Measurements from ENCODE around the gene CCT5. TPM values are rescaled to one million over a fixed set of nuclear protein-coding genes. Genes with fewer than 3 reads are reported as not detected.

The CCT5 gene
- total RNA-seq, 1 experiment from 2014 or later, result 532 TPM

DNA sequence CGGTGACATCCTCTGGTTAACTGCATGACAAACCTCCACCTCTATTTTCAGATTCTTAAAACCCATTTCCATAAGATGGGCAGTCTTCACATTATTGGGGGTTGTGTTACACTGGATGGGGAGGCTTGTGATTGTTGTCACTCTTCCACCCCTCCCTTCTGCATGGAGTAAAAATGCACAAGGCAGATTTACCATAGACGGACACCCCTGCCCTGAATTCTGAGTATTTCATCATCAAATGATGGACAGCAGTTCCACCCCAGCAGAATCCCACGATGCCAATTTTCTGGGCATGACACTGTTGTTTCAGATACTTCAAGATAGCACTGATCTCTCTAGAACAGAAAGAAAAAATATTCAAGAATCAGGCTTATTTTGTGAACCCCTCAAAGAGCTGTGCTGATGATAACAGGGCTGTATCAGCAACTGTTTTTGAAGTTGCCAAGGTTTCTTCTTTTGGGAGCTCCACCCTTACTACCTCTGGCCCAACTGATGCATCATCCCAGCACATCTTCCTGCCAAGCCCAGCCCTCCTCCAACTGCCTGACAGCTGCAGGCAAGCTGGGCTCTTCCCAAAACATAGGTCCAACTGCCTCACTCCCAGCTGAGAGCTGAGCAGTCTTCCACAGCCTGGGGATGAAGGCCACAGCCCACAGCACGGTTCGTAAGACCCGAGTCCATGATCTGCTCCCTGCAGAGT, 36.2 kb downstream of the CCT5 start:
- DNase-seq, result no peak
- Histone ChIP-seq H4K20me1 (ENCODE audit: control insufficient read depth, insufficient read depth, insufficient read length) (no peaks in the 10 kb centered on the region), H3K9ac (ENCODE audit: extremely low read depth, insufficient read length, low read length) (no peak overlapping the region), H3K18ac (ENCODE audit: insufficient read length, low read depth, low read length) (no peak overlapping the region), H2BK15ac (ENCODE audit: low read depth, low read length) (no peak overlapping the region), H3K27me3 (ENCODE audit: insufficient read depth, low read length) (no peaks in the 10 kb centered on the region), H3K56ac (ENCODE audit: insufficient read length, low read depth, low read length) (no peak overlapping the region), H3K4me2 (ENCODE audit: insufficient read depth, insufficient read length, low read length) (no peak overlapping the region), H4K8ac (replicated peaks; ENCODE audit: insufficient read length, low read depth, low read length) (no peak overlapping the region), H2BK20ac (ENCODE audit: low read depth, low read length, poor library complexity, severe bottlenecking) (no peak overlapping the region), H4K5ac (ENCODE audit: insufficient read length, low read depth, low read length) (no peak overlapping the region), H2AFZ (ENCODE audit: low read length) (no peak overlapping the region), H3K79me2 (ENCODE audit: insufficient read depth, low read length) (no peaks in the 10 kb centered on the region), H2BK120ac (ENCODE audit: low read depth, low read length, poor library complexity, severe bottlenecking) (no peak overlapping the region), H3K14ac (ENCODE audit: insufficient read depth, low read length) (no peak overlapping the region), H2BK5ac (ENCODE audit: insufficient read length, low read length) (no peak overlapping the region), H3K4me1 (ENCODE audit: insufficient read depth, low read length) (no peaks in the 10 kb centered on the region), H3K9me3 (ENCODE audit: control insufficient read depth, low read depth, low read length) (no peaks in the 10 kb centered on the region), H3K4ac (ENCODE audit: low read depth, low read length) (no peak overlapping the region), H3K79me1 (ENCODE audit: insufficient read depth, low read depth, low read length, poor library complexity, severe bottlenecking) (no peaks in the 10 kb centered on the region), H3T11ph (ENCODE audit: low read length) (no peak overlapping the region), H2AK5ac (ENCODE audit: insufficient read length, low read length) (no peak overlapping the region), H3K27ac (ENCODE audit: insufficient read length, low read depth, low read length) (no peak overlapping the region), H3K23me2 (ENCODE audit: insufficient read length, low read depth, low read length, poor library complexity, severe bottlenecking) (no peaks in the 10 kb centered on the region), H4K91ac (ENCODE audit: insufficient read length, low read depth, low read length) (no peak overlapping the region), H3K23ac (ENCODE audit: insufficient read length, low read depth, low read length) (no peak overlapping the region), H2BK12ac (ENCODE audit: insufficient read length, low read depth, low read length) (no peak overlapping the region)
- Mint-ChIP-seq H3K4me3 (no peak overlapping the region), H3K9me3 (peaks cover 0 to 2% of the 10 kb centered on the region in 2 experiments; a peak in 2 of 5 replicates), H3K27ac (0 out of 7 replicates have a peak overlapping the region, but pooled peaks of 1 of the 3 experiments have one; percentile 1), H3K36me3 (ENCODE audit: insufficient read depth in 1 of 3, low read depth in 3 of 3) (peaks cover 11 to 18% (median 12%) of the 10 kb centered on the region in 3 experiments), H3K4me1 (peaks cover 8 to 11% of the 10 kb centered on the region in 2 experiments; a peak in 3 of 4 replicates), H3K27me3 (ENCODE audit: low read depth) (no peaks in the 10 kb centered on the region)
- TF ChIP-seq, protein P1, sequence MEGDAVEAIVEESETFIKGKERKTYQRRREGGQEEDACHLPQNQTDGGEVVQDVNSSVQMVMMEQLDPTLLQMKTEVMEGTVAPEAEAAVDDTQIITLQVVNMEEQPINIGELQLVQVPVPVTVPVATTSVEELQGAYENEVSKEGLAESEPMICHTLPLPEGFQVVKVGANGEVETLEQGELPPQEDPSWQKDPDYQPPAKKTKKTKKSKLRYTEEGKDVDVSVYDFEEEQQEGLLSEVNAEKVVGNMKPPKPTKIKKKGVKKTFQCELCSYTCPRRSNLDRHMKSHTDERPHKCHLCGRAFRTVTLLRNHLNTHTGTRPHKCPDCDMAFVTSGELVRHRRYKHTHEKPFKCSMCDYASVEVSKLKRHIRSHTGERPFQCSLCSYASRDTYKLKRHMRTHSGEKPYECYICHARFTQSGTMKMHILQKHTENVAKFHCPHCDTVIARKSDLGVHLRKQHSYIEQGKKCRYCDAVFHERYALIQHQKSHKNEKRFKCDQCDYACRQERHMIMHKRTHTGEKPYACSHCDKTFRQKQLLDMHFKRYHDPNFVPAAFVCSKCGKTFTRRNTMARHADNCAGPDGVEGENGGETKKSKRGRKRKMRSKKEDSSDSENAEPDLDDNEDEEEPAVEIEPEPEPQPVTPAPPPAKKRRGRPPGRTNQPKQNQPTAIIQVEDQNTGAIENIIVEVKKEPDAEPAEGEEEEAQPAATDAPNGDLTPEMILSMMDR (conservative IDR thresholded peaks at IDR 0.05), result no peak
- no CpG with 5 or more reads among the region's 6 CpGs for WGBS (ENCODE audit: extremely low coverage, insufficient read length, low lambda C conversion rate)

Data from H9 (cell line).